ENCODE results near the gene EYA4. TPM values are rescaled to one million over a fixed set of nuclear protein-coding genes. Genes with fewer than 3 reads are reported as not detected.

EYA4 gene
- total and polyA plus RNA-seq, 8 donors, result 0.03 to 16.3 (median 0.87) TPM; not detected in 1

DNA sequence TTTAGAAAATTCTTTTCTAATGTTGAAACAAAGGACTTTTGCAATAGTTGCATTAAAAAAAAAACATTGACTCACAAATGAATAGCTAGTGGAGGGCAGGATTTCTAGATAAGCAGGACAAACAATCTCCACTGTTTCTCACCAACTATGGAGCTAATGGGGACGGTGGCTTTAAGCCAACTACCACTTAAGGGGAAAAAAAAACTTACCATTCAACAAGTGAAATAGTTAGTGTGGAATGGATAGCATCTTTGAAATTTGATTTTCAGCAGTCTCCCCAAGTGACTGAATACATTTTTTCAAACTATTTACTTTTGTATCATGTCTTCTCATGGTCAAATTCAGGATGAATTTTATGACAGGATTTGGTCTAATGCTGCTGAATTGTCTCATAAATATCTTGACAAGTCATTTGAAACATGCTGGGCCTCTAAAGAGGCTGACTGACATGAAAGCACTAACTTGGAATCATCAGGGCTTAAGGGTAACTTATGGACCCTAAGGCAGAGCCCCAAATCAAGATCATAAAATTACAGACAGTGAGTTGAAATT lies 100.5 kb downstream of the EYA4 start:
- Histone ChIP-seq H3K4me1 (peaks cover 5 to 20% (median 9%) of the 10 kb centered on the region in 4 donors), H3K9me3 (no peaks in the 10 kb centered on the region), H3K36me3 (no peaks in the 10 kb centered on the region), H3K27ac (peak overlapping the region in 3 of 5 donors; percentile 53 to 61 (median 53)), H3K4me3 (no peak overlapping the region), H3K27me3 (no peaks in the 10 kb centered on the region)
- DNase-seq, result peak in 1 of 2 donors; percentile 85
- TF ChIP-seq EP300 (IDR thresholded peaks at IDR 0.05), result no peak
- TF ChIP-seq POLR2AphosphoS5 (IDR thresholded peaks at IDR 0.05), result peak in 1 of 3 donors; percentile 33
- intact Hi-C loops (cut with DNase I; ENCODE audit: low total_unique reads), result no loop called here
- 6 to 19% (median 14%) methylated on average over 1 of the region's 1 CpG for WGBS, 5 donors

GRCh38 chr6:133343220-133343619 lies 102.1 kb downstream of the EYA4 start:
- Histone ChIP-seq H3K27me3 (no peaks in the 10 kb centered on the region), H3K4me1 (peaks cover 5 to 20% (median 9%) of the 10 kb centered on the region in 4 donors), H3K36me3 (no peaks in the 10 kb centered on the region), H3K4me3 (no peak overlapping the region), H3K27ac (no peak overlapping the region), H3K9me3 (no peaks in the 10 kb centered on the region)
- intact Hi-C loops (cut with DNase I; ENCODE audit: low total_unique reads), result no loop called here
- TF ChIP-seq EP300 (IDR thresholded peaks at IDR 0.05) (no peak), POLR2A (IDR thresholded peaks at IDR 0.05) (no peak), CTCF (IDR thresholded peaks at IDR 0.05) (no peak), POLR2AphosphoS5 (IDR thresholded peaks at IDR 0.05) (no peak)
- 50 to 85% (median 66%) methylated on average over 3 of the region's 3 CpGs for WGBS, 5 donors
- no peak for DNase-seq

DNA sequence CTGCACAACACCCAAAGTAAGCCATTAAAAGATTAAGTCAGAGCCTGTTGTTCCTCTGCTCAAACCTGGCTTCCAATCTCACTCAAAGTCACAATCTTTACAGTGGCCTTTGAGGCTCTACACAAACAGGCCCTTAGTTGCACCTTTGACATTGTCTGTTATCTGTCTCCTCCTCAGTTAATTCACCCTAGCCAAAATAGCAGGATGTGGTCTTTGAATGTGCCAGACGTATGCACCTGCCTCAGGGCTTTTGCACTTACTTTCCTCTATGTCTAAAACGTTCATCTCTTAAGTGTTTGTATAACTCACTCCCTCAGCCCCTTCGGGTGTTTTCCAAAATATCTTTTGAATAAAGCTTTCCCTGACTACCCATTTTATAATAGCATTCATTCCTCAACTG lies 107.7 kb downstream of the EYA4 start:
- no peak for DNase-seq
- no peak overlapping the region for H3K27ac ChIP-seq
- H3K4me1 ChIP-seq, result no peaks in the 10 kb centered on the region
- no peaks in the 10 kb centered on the region for H3K27me3 ChIP-seq
- TF ChIP-seq POLR2A (IDR thresholded peaks at IDR 0.05) (no peak), POLR2AphosphoS5 (IDR thresholded peaks at IDR 0.05) (no peak), EP300 (IDR thresholded peaks at IDR 0.05) (no peak), CTCF (IDR thresholded peaks at IDR 0.05) (no peak)
- intact Hi-C loops (cut with DNase I; ENCODE audit: low total_unique reads), result no loop called here
- 46 to 75% (median 61%) methylated on average over 3 of the region's 3 CpGs for WGBS, 5 donors
- H3K4me3 ChIP-seq, result no peak overlapping the region
- no peaks in the 10 kb centered on the region for H3K9me3 ChIP-seq
- H3K36me3 ChIP-seq, result no peaks in the 10 kb centered on the region

DNA sequence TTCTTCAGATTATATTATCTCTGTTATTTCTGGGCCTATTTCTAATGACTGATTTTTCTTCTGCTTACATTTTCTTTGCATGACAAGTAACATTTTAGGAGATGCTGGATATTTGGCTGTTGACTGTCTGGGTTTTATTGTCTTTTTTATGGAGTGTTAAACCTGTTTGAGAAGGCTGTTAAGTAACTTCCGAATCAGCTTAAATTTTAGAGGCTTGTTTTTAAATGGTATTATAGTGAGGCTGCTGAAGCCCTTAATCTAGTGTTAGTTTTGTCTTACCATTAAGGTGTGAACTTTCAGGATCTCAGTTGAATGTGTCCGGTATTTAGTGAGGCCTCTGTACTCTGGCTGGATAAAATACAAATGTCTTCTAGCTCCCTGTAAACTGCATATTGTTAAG lies 109.8 kb downstream of the EYA4 start:
- no peak for DNase-seq
- intact Hi-C loops (cut with DNase I; ENCODE audit: low total_unique reads), result no loop called here
- Histone ChIP-seq H3K4me1 (no peaks in the 10 kb centered on the region), H3K9me3 (no peaks in the 10 kb centered on the region), H3K36me3 (no peaks in the 10 kb centered on the region), H3K4me3 (no peak overlapping the region), H3K27me3 (no peaks in the 10 kb centered on the region), H3K27ac (no peak overlapping the region)
- TF ChIP-seq POLR2A (IDR thresholded peaks at IDR 0.05) (no peak), EP300 (IDR thresholded peaks at IDR 0.05) (no peak), POLR2AphosphoS5 (IDR thresholded peaks at IDR 0.05) (no peak), CTCF (IDR thresholded peaks at IDR 0.05) (no peak)
- 81 to 100% (median 90%) methylated on average over 2 of the region's 2 CpGs for WGBS, 5 donors

DNA sequence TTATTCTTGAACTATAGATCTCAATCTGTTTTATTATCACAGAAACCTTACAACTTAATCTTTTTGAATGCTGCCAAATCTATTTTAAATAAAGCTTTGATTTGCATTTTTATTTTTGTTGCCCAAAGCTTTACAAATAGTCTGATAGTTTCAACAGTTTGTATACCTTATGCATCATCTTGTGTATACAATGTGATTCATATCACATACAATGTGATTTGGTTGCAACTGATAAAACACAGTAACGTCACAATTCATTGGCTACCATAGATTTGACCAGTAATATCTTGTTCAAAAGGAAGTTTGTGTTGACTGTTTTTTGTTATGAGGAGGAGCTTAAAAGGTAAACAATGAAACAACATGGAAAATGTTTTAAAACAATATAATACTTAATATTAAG lies 110.9 kb downstream of the EYA4 start:
- H3K27me3 ChIP-seq, result no peaks in the 10 kb centered on the region
- H3K27ac ChIP-seq, result no peak overlapping the region
- 44 to 57% (median 48%) methylated on average over 1 of the region's 1 CpG for WGBS, 5 donors
- no peak overlapping the region for H3K4me3 ChIP-seq
- intact Hi-C loops (cut with DNase I; ENCODE audit: low total_unique reads), result no loop called here
- no peaks in the 10 kb centered on the region for H3K9me3 ChIP-seq
- no peak for DNase-seq
- TF ChIP-seq CTCF (IDR thresholded peaks at IDR 0.05) (no peak), POLR2AphosphoS5 (IDR thresholded peaks at IDR 0.05) (no peak)
- H3K4me1 ChIP-seq, result no peaks in the 10 kb centered on the region
- no peaks in the 10 kb centered on the region for H3K36me3 ChIP-seq
